ENCODE results near the gene MOB3B.

MOB3B gene

DNA sequence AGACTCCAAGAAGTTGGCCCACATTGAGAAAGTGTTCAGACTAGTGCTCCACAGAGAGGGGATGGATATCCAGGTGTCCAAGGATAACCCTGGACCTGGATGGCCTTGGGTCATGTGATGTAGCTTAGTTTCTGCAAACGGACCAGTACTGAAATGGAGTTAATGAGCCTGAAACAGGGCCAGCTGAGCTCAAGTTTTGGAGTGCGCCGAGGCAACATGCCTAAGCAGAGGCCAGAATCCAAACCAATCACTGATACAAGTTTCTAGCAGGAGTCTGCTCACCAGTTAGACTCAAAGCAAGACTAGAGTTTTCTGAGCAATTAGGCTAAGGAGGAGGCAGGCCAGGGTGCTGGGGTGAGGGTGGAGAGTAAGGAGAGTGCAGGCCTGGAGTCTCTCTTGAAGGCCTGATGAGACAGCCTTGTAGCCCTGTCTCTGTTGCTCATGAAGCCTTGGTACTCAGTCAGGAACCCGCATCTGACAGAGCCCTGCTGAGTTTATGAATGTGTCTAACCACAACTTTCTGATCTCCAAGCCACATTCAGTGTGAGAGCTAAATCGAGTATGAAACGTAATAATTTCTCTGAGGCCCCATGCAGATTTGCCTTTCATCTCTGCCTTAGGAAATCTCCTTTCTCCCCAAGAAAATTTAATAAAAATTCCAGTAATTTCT is 163.8 kb downstream of the MOB3B start:
- ATAC-seq = no peak

DNA sequence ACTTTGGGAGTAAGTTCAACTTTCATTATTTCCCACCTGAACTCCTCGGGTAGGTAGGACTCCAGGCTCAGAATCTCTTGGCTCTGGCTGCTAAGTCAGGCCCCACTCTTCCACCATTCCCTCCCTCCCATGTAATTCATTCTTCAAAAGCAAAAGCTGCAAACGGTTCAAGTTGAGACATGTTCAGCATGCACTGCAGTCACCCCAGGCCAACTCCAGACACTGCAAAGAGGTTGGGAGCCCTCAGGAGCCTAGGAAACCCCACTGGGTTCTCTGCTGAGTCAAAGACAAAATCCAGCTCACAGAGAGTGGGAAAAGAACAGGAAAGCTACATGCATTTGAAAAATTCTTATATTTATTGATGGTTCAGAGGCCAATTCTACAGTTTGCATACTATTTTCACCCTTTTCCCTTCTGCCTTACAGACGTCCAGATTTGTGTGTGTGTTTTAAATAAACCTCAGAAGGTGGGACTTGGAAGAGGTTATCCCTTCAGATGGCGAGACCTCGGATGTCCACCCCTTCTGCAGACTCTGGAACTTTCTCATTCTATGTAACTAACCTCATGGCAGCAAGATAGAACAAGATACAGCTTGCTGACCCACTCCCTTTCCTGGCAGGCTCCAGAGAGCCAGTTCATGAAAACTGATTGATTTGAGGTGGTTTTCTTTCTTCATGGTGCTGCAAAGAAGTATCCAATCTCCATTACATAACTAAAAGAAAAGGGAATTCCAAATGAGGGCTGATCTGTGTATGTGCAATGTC is 167.0 kb downstream of the MOB3B start:
- TF ChIP-seq, protein P1, sequence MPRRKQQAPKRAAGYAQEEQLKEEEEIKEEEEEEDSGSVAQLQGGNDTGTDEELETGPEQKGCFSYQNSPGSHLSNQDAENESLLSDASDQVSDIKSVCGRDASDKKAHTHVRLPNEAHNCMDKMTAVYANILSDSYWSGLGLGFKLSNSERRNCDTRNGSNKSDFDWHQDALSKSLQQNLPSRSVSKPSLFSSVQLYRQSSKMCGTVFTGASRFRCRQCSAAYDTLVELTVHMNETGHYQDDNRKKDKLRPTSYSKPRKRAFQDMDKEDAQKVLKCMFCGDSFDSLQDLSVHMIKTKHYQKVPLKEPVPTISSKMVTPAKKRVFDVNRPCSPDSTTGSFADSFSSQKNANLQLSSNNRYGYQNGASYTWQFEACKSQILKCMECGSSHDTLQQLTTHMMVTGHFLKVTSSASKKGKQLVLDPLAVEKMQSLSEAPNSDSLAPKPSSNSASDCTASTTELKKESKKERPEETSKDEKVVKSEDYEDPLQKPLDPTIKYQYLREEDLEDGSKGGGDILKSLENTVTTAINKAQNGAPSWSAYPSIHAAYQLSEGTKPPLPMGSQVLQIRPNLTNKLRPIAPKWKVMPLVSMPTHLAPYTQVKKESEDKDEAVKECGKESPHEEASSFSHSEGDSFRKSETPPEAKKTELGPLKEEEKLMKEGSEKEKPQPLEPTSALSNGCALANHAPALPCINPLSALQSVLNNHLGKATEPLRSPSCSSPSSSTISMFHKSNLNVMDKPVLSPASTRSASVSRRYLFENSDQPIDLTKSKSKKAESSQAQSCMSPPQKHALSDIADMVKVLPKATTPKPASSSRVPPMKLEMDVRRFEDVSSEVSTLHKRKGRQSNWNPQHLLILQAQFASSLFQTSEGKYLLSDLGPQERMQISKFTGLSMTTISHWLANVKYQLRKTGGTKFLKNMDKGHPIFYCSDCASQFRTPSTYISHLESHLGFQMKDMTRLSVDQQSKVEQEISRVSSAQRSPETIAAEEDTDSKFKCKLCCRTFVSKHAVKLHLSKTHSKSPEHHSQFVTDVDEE (CRISPR knock-in tag; IDR thresholded peaks at IDR 0.05) = no peak
- TF ChIP-seq ZNF70 (CRISPR knock-in tag; IDR thresholded peaks at IDR 0.05) (no peak), ZNF8 (CRISPR knock-in tag; IDR thresholded peaks at IDR 0.05) (no peak), ESRRG (CRISPR knock-in tag; IDR thresholded peaks at IDR 0.05) (no peak), BACH2 (CRISPR knock-in tag; IDR thresholded peaks at IDR 0.05; ENCODE audit: borderline replicate concordance) (no peak), ISL1 (CRISPR knock-in tag; IDR thresholded peaks at IDR 0.05) (no peak), RARB (CRISPR knock-in tag; IDR thresholded peaks at IDR 0.05) (no peak), ZNF565 (CRISPR knock-in tag; conservative IDR thresholded peaks at IDR 0.05; ENCODE audit: low read depth) (no peak), GLIS3 (CRISPR knock-in tag; IDR thresholded peaks at IDR 0.05) (no peak), OSR1 (CRISPR knock-in tag; IDR thresholded peaks at IDR 0.05) (no peak), TCF4 (CRISPR knock-in tag; IDR thresholded peaks at IDR 0.05; ENCODE audit: borderline replicate concordance) (no peak), PPARA (CRISPR knock-in tag; IDR thresholded peaks at IDR 0.05; ENCODE audit: borderline replicate concordance) (no peak), CSDC2 (CRISPR knock-in tag; IDR thresholded peaks at IDR 0.05) (no peak)
- TF ChIP-seq, protein P2, sequence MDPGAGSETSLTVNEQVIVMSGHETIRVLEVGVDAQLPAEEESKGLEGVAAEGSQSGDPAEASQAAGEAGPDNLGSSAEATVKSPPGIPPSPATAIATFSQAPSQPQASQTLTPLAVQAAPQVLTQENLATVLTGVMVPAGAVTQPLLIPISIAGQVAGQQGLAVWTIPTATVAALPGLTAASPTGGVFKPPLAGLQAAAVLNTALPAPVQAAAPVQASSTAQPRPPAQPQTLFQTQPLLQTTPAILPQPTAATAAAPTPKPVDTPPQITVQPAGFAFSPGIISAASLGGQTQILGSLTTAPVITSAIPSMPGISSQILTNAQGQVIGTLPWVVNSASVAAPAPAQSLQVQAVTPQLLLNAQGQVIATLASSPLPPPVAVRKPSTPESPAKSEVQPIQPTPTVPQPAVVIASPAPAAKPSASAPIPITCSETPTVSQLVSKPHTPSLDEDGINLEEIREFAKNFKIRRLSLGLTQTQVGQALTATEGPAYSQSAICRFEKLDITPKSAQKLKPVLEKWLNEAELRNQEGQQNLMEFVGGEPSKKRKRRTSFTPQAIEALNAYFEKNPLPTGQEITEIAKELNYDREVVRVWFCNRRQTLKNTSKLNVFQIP (CRISPR knock-in tag; IDR thresholded peaks at IDR 0.05; ENCODE audit: borderline replicate concordance, low read depth) = no peak
- TF ChIP-seq, protein P3, sequence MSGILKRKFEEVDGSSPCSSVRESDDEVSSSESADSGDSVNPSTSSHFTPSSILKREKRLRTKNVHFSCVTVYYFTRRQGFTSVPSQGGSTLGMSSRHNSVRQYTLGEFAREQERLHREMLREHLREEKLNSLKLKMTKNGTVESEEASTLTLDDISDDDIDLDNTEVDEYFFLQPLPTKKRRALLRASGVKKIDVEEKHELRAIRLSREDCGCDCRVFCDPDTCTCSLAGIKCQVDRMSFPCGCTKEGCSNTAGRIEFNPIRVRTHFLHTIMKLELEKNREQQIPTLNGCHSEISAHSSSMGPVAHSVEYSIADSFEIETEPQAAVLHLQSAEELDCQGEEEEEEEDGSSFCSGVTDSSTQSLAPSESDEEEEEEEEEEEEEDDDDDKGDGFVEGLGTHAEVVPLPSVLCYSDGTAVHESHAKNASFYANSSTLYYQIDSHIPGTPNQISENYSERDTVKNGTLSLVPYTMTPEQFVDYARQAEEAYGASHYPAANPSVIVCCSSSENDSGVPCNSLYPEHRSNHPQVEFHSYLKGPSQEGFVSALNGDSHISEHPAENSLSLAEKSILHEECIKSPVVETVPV (CRISPR knock-in tag; IDR thresholded peaks at IDR 0.05) = no peak
- TF ChIP-seq, protein P4, sequence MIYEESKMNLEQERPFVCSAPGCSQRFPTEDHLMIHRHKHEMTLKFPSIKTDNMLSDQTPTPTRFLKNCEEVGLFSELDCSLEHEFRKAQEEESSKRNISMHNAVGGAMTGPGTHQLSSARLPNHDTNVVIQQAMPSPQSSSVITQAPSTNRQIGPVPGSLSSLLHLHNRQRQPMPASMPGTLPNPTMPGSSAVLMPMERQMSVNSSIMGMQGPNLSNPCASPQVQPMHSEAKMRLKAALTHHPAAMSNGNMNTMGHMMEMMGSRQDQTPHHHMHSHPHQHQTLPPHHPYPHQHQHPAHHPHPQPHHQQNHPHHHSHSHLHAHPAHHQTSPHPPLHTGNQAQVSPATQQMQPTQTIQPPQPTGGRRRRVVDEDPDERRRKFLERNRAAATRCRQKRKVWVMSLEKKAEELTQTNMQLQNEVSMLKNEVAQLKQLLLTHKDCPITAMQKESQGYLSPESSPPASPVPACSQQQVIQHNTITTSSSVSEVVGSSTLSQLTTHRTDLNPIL (CRISPR knock-in tag; IDR thresholded peaks at IDR 0.05; ENCODE audit: low read depth) = no peak
- ATAC-seq = no peak; the same call in 2 of the 3 replicates

More for the DNA sequence above, 163.8 kb downstream of the MOB3B start:
- TF ChIP-seq, protein P3 (CRISPR knock-in tag; IDR thresholded peaks at IDR 0.05) = no peak
- TF ChIP-seq ZNF565 (CRISPR knock-in tag; conservative IDR thresholded peaks at IDR 0.05; ENCODE audit: low read depth) (no peak), ZNF8 (CRISPR knock-in tag; IDR thresholded peaks at IDR 0.05) (no peak), BACH2 (CRISPR knock-in tag; IDR thresholded peaks at IDR 0.05; ENCODE audit: borderline replicate concordance) (no peak), ZFP3 (CRISPR knock-in tag; IDR thresholded peaks at IDR 0.05) (no peak), ZNF70 (CRISPR knock-in tag; IDR thresholded peaks at IDR 0.05) (no peak), CSDC2 (CRISPR knock-in tag; IDR thresholded peaks at IDR 0.05) (no peak), SNAI2 (CRISPR knock-in tag; IDR thresholded peaks at IDR 0.05) (no peak)
- TF ChIP-seq, protein P1 (CRISPR knock-in tag; IDR thresholded peaks at IDR 0.05) = no peak
- TF ChIP-seq, protein P2 (CRISPR knock-in tag; IDR thresholded peaks at IDR 0.05; ENCODE audit: borderline replicate concordance, low read depth) = no peak

Data from SK-N-SH treated with all-trans-retinoic acid at 6 μM for 48 hours (cell line).